ENCODE results near the gene RTP3. TPM values are rescaled to one million over a fixed set of nuclear protein-coding genes. Genes with fewer than 3 reads are reported as not detected.

The RTP3 gene
- total RNA-seq, 2 experiments from 2014 or later = not detected

- no peak for DNase-seq
- Mint-ChIP-seq H3K27ac (no peak overlapping the region), H3K4me3 (no peak overlapping the region), H3K9me3 (no peaks in the 10 kb centered on the region), H3K36me3 (ENCODE audit: low read depth) (no peaks in the 10 kb centered on the region), H3K27me3 (no peaks in the 10 kb centered on the region), H3K4me1 (ENCODE audit: low read depth) (peaks cover 8% of the 10 kb centered on the region)
- ChIA-PET POLR2A (no interaction called here), CTCF (interaction anchor here (1.4 to 13.6 kb wide), 2 partner anchors 72 to 144 kb away, joined by 6 to 254 read pairs; no protein-coding TSS in a partner anchor)
- no peak for TF ChIP-seq CTCF (IDR thresholded peaks at IDR 0.05)
- intact Hi-C loops (cut with micrococcal nuclease) = loop anchor here (5.0 kb wide), 1 partner anchor 72 kb away; no protein-coding TSS in a partner anchor
- ATAC-seq = no peak
Measured at GRCh38 chr3:46485779-46486175, 12.0 kb upstream of the RTP3 start.

- CTCF ChIA-PET = interaction anchor here (0.6 to 13.6 kb wide), 85 partner anchors 9 to 425 kb away, joined by 3 to 254 read pairs (median 5); partner anchors contain the start of genes ALS2CL, CCR5, CCR5AS and CCRL2
- POLR2A ChIA-PET = interaction anchor here (0.9 to 1.8 kb wide), 4 partner anchors 70 to 142 kb away, joined by 3 to 5 read pairs (median 4); no protein-coding TSS in a partner anchor
- Mint-ChIP-seq H3K36me3 (ENCODE audit: low read depth) (no peaks in the 10 kb centered on the region), H3K9me3 (no peaks in the 10 kb centered on the region), H3K27ac (no peak overlapping the region), H3K4me1 (ENCODE audit: low read depth) (peaks cover 8% of the 10 kb centered on the region), H3K27me3 (no peaks in the 10 kb centered on the region), H3K4me3 (peak overlapping the region; percentile 26)
- DNase-seq (peak; percentile 97), ATAC-seq (peak; percentile 99)
- peak; percentile 100 for TF ChIP-seq CTCF (IDR thresholded peaks at IDR 0.05)
- intact Hi-C loops (cut with micrococcal nuclease) = loop anchor here (2.0 to 5.0 kb wide), 2 partner anchors 68 to 140 kb away; no protein-coding TSS in a partner anchor
Measured at GRCh38 chr3:46488735-46489361, 8.9 kb upstream of the RTP3 start.

GRCh38 chr3:46489381-46489780 is 8.4 kb upstream of the RTP3 start:
- H3K4me1 Mint-ChIP-seq (ENCODE audit: low read depth) = peaks cover 8% of the 10 kb centered on the region
- no peaks in the 10 kb centered on the region for H3K27me3 Mint-ChIP-seq
- POLR2A ChIA-PET = interaction anchor here (0.6 to 1.8 kb wide), 4 partner anchors 10 to 141 kb away, joined by 3 to 5 read pairs (median 4); no protein-coding TSS in a partner anchor
- no peak overlapping the region for H3K4me3 Mint-ChIP-seq
- CTCF ChIA-PET = interaction anchor here (0.6 to 13.6 kb wide), 54 partner anchors 9 to 425 kb away, joined by 3 to 254 read pairs (median 9); partner anchors contain the start of genes ALS2CL, CCR5, CCR5AS and CCRL2
- no peaks in the 10 kb centered on the region for H3K9me3 Mint-ChIP-seq
- TF ChIP-seq CTCF (IDR thresholded peaks at IDR 0.05) = no peak
- intact Hi-C loops (cut with micrococcal nuclease) = loop anchor here (2.0 to 5.0 kb wide), 2 partner anchors 68 to 139 kb away; no protein-coding TSS in a partner anchor
- no peak overlapping the region for H3K27ac Mint-ChIP-seq
- no peak for ATAC-seq
- no peak for DNase-seq
- no peaks in the 10 kb centered on the region for H3K36me3 Mint-ChIP-seq (ENCODE audit: low read depth)

- DNase-seq (no peak), ATAC-seq (no peak)
- no peaks in the 10 kb centered on the region for H3K9me3 Mint-ChIP-seq
- H3K4me1 Mint-ChIP-seq (ENCODE audit: low read depth) = peaks cover 8% of the 10 kb centered on the region
- H3K27ac Mint-ChIP-seq = no peak overlapping the region
- TF ChIP-seq CTCF (IDR thresholded peaks at IDR 0.05) = no peak
- ChIA-PET CTCF (interaction anchor here (1.0 to 13.6 kb wide), 30 partner anchors 10 to 205 kb away, joined by 3 to 254 read pairs (median 12); partner anchors contain the start of genes LRRC2 and RTP3), POLR2A (interaction anchor here (0.6 to 1.8 kb wide), 4 partner anchors 10 to 140 kb away, joined by 3 to 5 read pairs (median 4); no protein-coding TSS in a partner anchor)
- intact Hi-C loops (cut with micrococcal nuclease) = loop anchor here (2.0 to 5.0 kb wide), 2 partner anchors 67 to 139 kb away; no protein-coding TSS in a partner anchor
- H3K27me3 Mint-ChIP-seq = no peaks in the 10 kb centered on the region
- H3K4me3 Mint-ChIP-seq = no peak overlapping the region
- no peaks in the 10 kb centered on the region for H3K36me3 Mint-ChIP-seq (ENCODE audit: low read depth)
Measured at GRCh38 chr3:46489875-46490274, 7.9 kb upstream of the RTP3 start.

Measured in activated CD8-positive, alpha-beta T cell treated with anti-CD3 and anti-CD28 coated beads for 36 hours (primary cell).